RWPE2 (cell line): ENCODE measurements around the gene DOCK8.

Experiments used
- ATAC-seq: fragments of 200-7000 bp; cut with Tn5 transposase; 3 replicates; pipeline ENCODE4 v1.9.1; 2021; ENCODE audit warnings: low read depth
- DNase-seq: peaks from one replicate; pipeline ENCODE4 v3.0.0-alpha.2; 2020; ENCODE audit warnings: low spot score
- H3K27ac ChIP-seq: fragments of 450-650 bp; 2 replicates; pipeline ENCODE4 v1.5.1; 2017; ENCODE audit warnings: mild to moderate bottlenecking; ENCODE audit not compliant: poor library complexity, severe bottlenecking
- H3K27me3 ChIP-seq: fragments of 250-450 bp; sonication (Bioruptor Pico); 2 replicates; pipeline ENCODE4 v1.5.1; 2021; ENCODE audit warnings: mild to moderate bottlenecking, moderate library complexity; ENCODE audit not compliant: insufficient read depth, poor library complexity, severe bottlenecking
- H3K36me3 ChIP-seq: fragments of 250-450 bp; sonication (Bioruptor Pico); 2 replicates; pipeline ENCODE4 v1.5.1; 2020; ENCODE audit warnings: low read depth, mild to moderate bottlenecking, moderate library complexity
- H3K4me1 ChIP-seq: fragments of 250-450 bp; sonication (Bioruptor Pico); 2 replicates; pipeline ENCODE4 v1.5.1; 2021; ENCODE audit warnings: mild to moderate bottlenecking, moderate library complexity; ENCODE audit not compliant: insufficient read depth, poor library complexity, severe bottlenecking
- H3K4me3 ChIP-seq: fragments of 250-450 bp; sonication (Bioruptor Pico); 2 replicates; pipeline ENCODE4 v1.5.1; 2021; ENCODE audit warnings: mild to moderate bottlenecking, moderate library complexity; ENCODE audit not compliant: severe bottlenecking
- H3K9me3 ChIP-seq: fragments of 250-450 bp; sonication (Bioruptor Pico); 2 replicates; pipeline ENCODE4 v1.5.1; 2021; ENCODE audit warnings: mild to moderate bottlenecking, moderate library complexity; ENCODE audit not compliant: severe bottlenecking
- CTCF ChIP-seq: fragments of 450-650 bp; IDR thresholded peaks from one replicate; pipeline ENCODE4 v1.5.1; 2017; ENCODE audit warnings: mild to moderate bottlenecking, moderate library complexity; ENCODE audit not compliant: poor library complexity, severe bottlenecking

DOCK8 gene

GRCh38 chr9:219670-220365, 5.2 kb downstream of the DOCK8 start:
- Histone ChIP-seq H3K36me3 (no peaks in the 10 kb centered on the region), H3K4me1 (no peaks in the 10 kb centered on the region), H3K27me3 (peaks cover 15% of the 10 kb centered on the region), H3K27ac (no peak overlapping the region), H3K9me3 (no peaks in the 10 kb centered on the region), H3K4me3 (no peak overlapping the region)
- no peak for TF ChIP-seq CTCF
- ATAC-seq (no peak), DNase-seq (no peak)

GRCh38 chr9:221989-222776, 7.5 kb downstream of the DOCK8 start:
- no peak for TF ChIP-seq CTCF
- ATAC-seq (no peak), DNase-seq (no peak)
- Histone ChIP-seq H3K4me1 (no peaks in the 10 kb centered on the region), H3K36me3 (no peaks in the 10 kb centered on the region), H3K27me3 (no peaks in the 10 kb centered on the region), H3K4me3 (no peak overlapping the region), H3K27ac (no peak overlapping the region), H3K9me3 (no peaks in the 10 kb centered on the region)

GRCh38 chr9:223152-223551, 8.5 kb downstream of the DOCK8 start:
- DNase-seq = no peak
- Histone ChIP-seq H3K4me1 (no peaks in the 10 kb centered on the region), H3K36me3 (no peaks in the 10 kb centered on the region), H3K27ac (no peak overlapping the region), H3K9me3 (no peaks in the 10 kb centered on the region), H3K4me3 (no peak overlapping the region), H3K27me3 (no peaks in the 10 kb centered on the region)
- TF ChIP-seq CTCF = no peak
- ATAC-seq = no peak

- DNase-seq = no peak
- H3K27me3 ChIP-seq = no peaks in the 10 kb centered on the region
- no peak for ATAC-seq
- no peak overlapping the region for H3K27ac ChIP-seq
- no peaks in the 10 kb centered on the region for H3K9me3 ChIP-seq
- no peaks in the 10 kb centered on the region for H3K36me3 ChIP-seq
- no peaks in the 10 kb centered on the region for H3K4me1 ChIP-seq
- no peak for TF ChIP-seq CTCF
- H3K4me3 ChIP-seq = no peak overlapping the region
Observed at GRCh38 chr9:224026-224425, 9.4 kb downstream of the DOCK8 start.
